Measurements from ENCODE around the gene TAF5. TPM values are rescaled to one million over a fixed set of nuclear protein-coding genes. Genes with fewer than 3 reads are reported as not detected.

TAF5 gene
- total and polyA plus RNA-seq, 2 donors (not counting 1 experiment from before 2014, with no cell fraction given), result 3.0 to 3.4 TPM

DNA sequence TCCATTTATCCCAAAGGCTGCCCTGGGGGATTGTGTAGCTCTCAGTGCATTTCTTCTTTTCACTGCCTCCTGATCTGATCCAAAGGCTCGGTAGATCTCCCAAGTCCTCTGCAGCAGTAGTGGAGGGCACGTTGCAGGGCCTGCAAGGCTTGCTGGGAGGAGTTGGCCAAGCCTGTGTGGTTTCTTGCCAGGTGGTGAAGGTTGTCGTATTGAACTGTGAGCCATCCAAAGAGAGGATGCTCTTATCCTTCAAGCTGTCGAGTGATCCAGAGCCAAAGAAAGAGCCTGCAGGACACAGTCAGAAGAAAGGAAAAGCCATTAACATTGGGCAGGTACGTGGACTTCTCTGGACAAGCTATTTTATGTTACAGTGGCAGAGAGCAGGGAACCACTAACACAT is 49.8 kb downstream of the TAF5 start:
- no peak for DNase-seq (ENCODE audit: low read depth in 2 of 2)
- Histone ChIP-seq H3K27me3 (ENCODE audit: control insufficient read depth, insufficient read depth, low read length) (no peaks in the 10 kb centered on the region), H3K4me1 (ENCODE audit: control insufficient read depth, extremely low read depth, insufficient read depth, low read length) (no peaks in the 10 kb centered on the region), H3K79me2 (ENCODE audit: control insufficient read depth, insufficient read depth, low read length) (no peaks in the 10 kb centered on the region), H2AFZ (ENCODE audit: low read length) (no peak overlapping the region), H3K9me3 (ENCODE audit: control insufficient read depth, insufficient read depth, low read depth, low read length) (no peaks in the 10 kb centered on the region), H3K36me3 (ENCODE audit: control insufficient read depth, insufficient read depth, low read length) (peaks cover 42% of the 10 kb centered on the region), H4K20me1 (ENCODE audit: control insufficient read depth, extremely low read depth, insufficient read depth, low read length) (no peaks in the 10 kb centered on the region), H3K4me2 (ENCODE audit: extremely low read depth, insufficient read depth, low read length) (no peak overlapping the region), H3K27ac (ENCODE audit: insufficient read depth, low read length) (no peak overlapping the region), H3K4me3 (replicated peaks in 1 of 4; ENCODE audit: control extremely low read depth in 1 of 4, insufficient read depth in 1 of 4, low read depth in 3 of 4, low read length in 4 of 4) (no peak overlapping the region), H3K9ac (ENCODE audit: insufficient read depth, low read length) (no peak overlapping the region)
- no peak for TF ChIP-seq EZH2 (IDR thresholded peaks at IDR 0.05; ENCODE audit: low read length, missing control alignments)
- no peak for TF ChIP-seq CTCF (conservative IDR thresholded peaks at IDR 0.05 in 1 of 2, IDR thresholded peaks at IDR 0.05 in 1 of 2; ENCODE audit: low read depth in 1 of 2, low read length in 2 of 2)

- H3K36me3 ChIP-seq (ENCODE audit: control insufficient read depth, insufficient read depth, low read length), result peaks cover 42% of the 10 kb centered on the region
- no peaks in the 10 kb centered on the region for H3K4me1 ChIP-seq (ENCODE audit: control insufficient read depth, extremely low read depth, insufficient read depth, low read length)
- H3K9ac ChIP-seq (ENCODE audit: insufficient read depth, low read length), result no peak overlapping the region
- H2AFZ ChIP-seq (ENCODE audit: low read length), result no peak overlapping the region
- H4K20me1 ChIP-seq (ENCODE audit: control insufficient read depth, extremely low read depth, insufficient read depth, low read length), result no peaks in the 10 kb centered on the region
- H3K4me2 ChIP-seq (ENCODE audit: extremely low read depth, insufficient read depth, low read length), result no peak overlapping the region
- H3K27me3 ChIP-seq (ENCODE audit: control insufficient read depth, insufficient read depth, low read length), result no peaks in the 10 kb centered on the region
- H3K27ac ChIP-seq (ENCODE audit: insufficient read depth, low read length), result no peak overlapping the region
- no peak for TF ChIP-seq EZH2 (IDR thresholded peaks at IDR 0.05; ENCODE audit: low read length, missing control alignments)
- H3K4me3 ChIP-seq (replicated peaks in 1 of 4; ENCODE audit: control extremely low read depth in 1 of 4, insufficient read depth in 1 of 4, low read depth in 3 of 4, low read length in 4 of 4), result no peak overlapping the region
- H3K9me3 ChIP-seq (ENCODE audit: control insufficient read depth, insufficient read depth, low read depth, low read length), result no peaks in the 10 kb centered on the region
- no peaks in the 10 kb centered on the region for H3K79me2 ChIP-seq (ENCODE audit: control insufficient read depth, insufficient read depth, low read length)
- no peak for DNase-seq (ENCODE audit: low read depth in 2 of 2)
Measured at GRCh38 chr10:103419101-103419500, 51.3 kb downstream of the TAF5 start.

DNA sequence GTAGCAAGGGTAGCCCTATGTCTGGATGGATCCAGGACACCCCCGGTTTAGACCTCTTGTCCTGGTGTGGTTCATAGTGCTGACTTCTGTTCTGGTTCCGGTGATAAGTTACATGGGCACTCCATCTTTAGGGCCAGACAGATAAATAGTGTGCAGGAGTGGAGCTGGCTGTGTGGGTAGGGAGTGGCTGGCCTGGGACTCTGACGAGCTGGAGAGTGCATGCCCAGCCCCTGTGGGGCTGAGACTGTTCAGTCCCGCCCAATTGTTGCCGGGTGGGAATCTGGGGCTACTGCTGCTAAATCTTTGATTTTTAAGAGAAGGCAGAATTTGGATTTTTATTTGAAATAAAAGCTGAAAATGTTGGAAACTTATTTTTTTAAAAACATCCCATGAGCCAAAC is 56.0 kb downstream of the TAF5 start:
- Histone ChIP-seq H3K36me3 (ENCODE audit: control insufficient read depth, insufficient read depth, low read length) (peaks cover 32% of the 10 kb centered on the region), H3K27ac (ENCODE audit: insufficient read depth, low read length) (no peak overlapping the region), H3K27me3 (ENCODE audit: control insufficient read depth, insufficient read depth, low read length) (no peaks in the 10 kb centered on the region), H3K4me2 (ENCODE audit: extremely low read depth, insufficient read depth, low read length) (no peak overlapping the region), H3K4me1 (ENCODE audit: control insufficient read depth, extremely low read depth, insufficient read depth, low read length) (no peaks in the 10 kb centered on the region), H2AFZ (ENCODE audit: low read length) (no peak overlapping the region), H3K79me2 (ENCODE audit: control insufficient read depth, insufficient read depth, low read length) (no peaks in the 10 kb centered on the region), H3K9me3 (ENCODE audit: control insufficient read depth, insufficient read depth, low read depth, low read length) (no peaks in the 10 kb centered on the region), H3K9ac (ENCODE audit: insufficient read depth, low read length) (no peak overlapping the region), H3K4me3 (replicated peaks in 1 of 4; ENCODE audit: control extremely low read depth in 1 of 4, insufficient read depth in 1 of 4, low read depth in 3 of 4, low read length in 4 of 4) (no peak overlapping the region), H4K20me1 (ENCODE audit: control insufficient read depth, extremely low read depth, insufficient read depth, low read length) (no peaks in the 10 kb centered on the region)
- TF ChIP-seq CTCF (conservative IDR thresholded peaks at IDR 0.05 in 1 of 2, IDR thresholded peaks at IDR 0.05 in 1 of 2; ENCODE audit: low read depth in 1 of 2, low read length in 2 of 2), result no peak
- no peak for TF ChIP-seq EZH2 (IDR thresholded peaks at IDR 0.05; ENCODE audit: low read length, missing control alignments)
- DNase-seq (ENCODE audit: low read depth in 2 of 2), result no peak
